Liver (tissue), 3 donors: ENCODE measurements around the gene HS6ST3.

ENCODE experiments used
- FOXA1 ChIP-seq: IDR thresholded peaks from 2 replicates; pipeline ENCODE4 v1.6.1; 2016; ENCODE audit warnings: antibody characterized with exemption
- GABPA ChIP-seq, 2 donors: IDR thresholded peaks in 1 of 2; conservative IDR thresholded peaks in 1 of 2; 2 replicates each; pipeline ENCODE4 v1.6.1; 2016; ENCODE audit warnings: antibody characterized with exemption in 2 of 2, mild to moderate bottlenecking in 1 of 2, moderate library complexity in 1 of 2
- JUND ChIP-seq, 2 donors: IDR thresholded peaks; 2 replicates each; pipeline ENCODE4 v1.6.1; 2016; ENCODE audit warnings: antibody characterized with exemption in 2 of 2
- RAD21 ChIP-seq, 2 donors: IDR thresholded peaks; 2 replicates each; pipeline ENCODE4 v1.6.1; 2016; ENCODE audit warnings: antibody characterized with exemption in 2 of 2, mild to moderate bottlenecking in 2 of 2
- TAF1 ChIP-seq: conservative IDR thresholded peaks from 2 replicates; pipeline ENCODE4 v1.6.1; 2016; ENCODE audit warnings: antibody characterized with exemption, mild to moderate bottlenecking
- TF ChIP-seq, protein P1 (sequence below): fragments of 150-350 bp; IDR thresholded peaks from 2 replicates; pipeline ENCODE4 v1.5.1; 2017; ENCODE audit warnings: improper control_type of control experiment, low read depth, low read length; ENCODE audit not compliant: missing input control
- TF ChIP-seq, protein P2 (sequence below): IDR thresholded peaks from 2 replicates; pipeline ENCODE4 v1.6.1; 2016; ENCODE audit warnings: antibody characterized with exemption
- TF ChIP-seq, protein P3 (sequence below): IDR thresholded peaks from 2 replicates; pipeline ENCODE4 v1.6.1; 2016; ENCODE audit warnings: antibody characterized with exemption, mild to moderate bottlenecking
- donor health status: healthy.
- donor health status: healthy.

DNA sequence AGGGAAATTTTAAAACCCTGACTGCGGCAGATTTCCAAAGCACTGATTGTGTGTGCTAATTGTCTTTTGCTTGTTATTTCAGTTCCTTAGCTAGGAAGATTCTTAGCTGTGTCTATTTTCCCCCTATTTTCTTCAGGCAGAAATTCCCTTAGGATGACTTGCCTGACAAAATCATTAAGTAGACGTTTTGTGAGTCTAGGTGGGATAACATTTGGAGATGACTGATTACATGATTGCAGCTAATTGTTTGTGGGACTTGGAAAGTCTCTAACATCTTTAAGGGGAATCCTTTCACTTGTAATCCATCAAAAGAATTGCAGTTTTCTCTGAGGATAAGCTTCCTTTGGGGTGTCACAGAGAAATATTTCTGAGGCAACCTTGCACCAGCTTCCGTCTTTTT, 676.4 kb downstream of the HS6ST3 start:
- TF ChIP-seq, protein P1, sequence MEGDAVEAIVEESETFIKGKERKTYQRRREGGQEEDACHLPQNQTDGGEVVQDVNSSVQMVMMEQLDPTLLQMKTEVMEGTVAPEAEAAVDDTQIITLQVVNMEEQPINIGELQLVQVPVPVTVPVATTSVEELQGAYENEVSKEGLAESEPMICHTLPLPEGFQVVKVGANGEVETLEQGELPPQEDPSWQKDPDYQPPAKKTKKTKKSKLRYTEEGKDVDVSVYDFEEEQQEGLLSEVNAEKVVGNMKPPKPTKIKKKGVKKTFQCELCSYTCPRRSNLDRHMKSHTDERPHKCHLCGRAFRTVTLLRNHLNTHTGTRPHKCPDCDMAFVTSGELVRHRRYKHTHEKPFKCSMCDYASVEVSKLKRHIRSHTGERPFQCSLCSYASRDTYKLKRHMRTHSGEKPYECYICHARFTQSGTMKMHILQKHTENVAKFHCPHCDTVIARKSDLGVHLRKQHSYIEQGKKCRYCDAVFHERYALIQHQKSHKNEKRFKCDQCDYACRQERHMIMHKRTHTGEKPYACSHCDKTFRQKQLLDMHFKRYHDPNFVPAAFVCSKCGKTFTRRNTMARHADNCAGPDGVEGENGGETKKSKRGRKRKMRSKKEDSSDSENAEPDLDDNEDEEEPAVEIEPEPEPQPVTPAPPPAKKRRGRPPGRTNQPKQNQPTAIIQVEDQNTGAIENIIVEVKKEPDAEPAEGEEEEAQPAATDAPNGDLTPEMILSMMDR, result no peak
- TF ChIP-seq, protein P2, sequence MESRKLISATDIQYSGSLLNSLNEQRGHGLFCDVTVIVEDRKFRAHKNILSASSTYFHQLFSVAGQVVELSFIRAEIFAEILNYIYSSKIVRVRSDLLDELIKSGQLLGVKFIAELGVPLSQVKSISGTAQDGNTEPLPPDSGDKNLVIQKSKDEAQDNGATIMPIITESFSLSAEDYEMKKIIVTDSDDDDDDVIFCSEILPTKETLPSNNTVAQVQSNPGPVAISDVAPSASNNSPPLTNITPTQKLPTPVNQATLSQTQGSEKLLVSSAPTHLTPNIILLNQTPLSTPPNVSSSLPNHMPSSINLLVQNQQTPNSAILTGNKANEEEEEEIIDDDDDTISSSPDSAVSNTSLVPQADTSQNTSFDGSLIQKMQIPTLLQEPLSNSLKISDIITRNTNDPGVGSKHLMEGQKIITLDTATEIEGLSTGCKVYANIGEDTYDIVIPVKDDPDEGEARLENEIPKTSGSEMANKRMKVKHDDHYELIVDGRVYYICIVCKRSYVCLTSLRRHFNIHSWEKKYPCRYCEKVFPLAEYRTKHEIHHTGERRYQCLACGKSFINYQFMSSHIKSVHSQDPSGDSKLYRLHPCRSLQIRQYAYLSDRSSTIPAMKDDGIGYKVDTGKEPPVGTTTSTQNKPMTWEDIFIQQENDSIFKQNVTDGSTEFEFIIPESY, result no peak
- no peak for TF ChIP-seq TAF1
- no peak for TF ChIP-seq RAD21 (IDR thresholded peaks at IDR 0.05)
- no peak for TF ChIP-seq GABPA (IDR thresholded peaks at IDR 0.05 in 1 of 2, conservative IDR thresholded peaks at IDR 0.05 in 1 of 2)
- TF ChIP-seq FOXA1, result no peak
- no peak for TF ChIP-seq JUND (IDR thresholded peaks at IDR 0.05)
- TF ChIP-seq, protein P3, sequence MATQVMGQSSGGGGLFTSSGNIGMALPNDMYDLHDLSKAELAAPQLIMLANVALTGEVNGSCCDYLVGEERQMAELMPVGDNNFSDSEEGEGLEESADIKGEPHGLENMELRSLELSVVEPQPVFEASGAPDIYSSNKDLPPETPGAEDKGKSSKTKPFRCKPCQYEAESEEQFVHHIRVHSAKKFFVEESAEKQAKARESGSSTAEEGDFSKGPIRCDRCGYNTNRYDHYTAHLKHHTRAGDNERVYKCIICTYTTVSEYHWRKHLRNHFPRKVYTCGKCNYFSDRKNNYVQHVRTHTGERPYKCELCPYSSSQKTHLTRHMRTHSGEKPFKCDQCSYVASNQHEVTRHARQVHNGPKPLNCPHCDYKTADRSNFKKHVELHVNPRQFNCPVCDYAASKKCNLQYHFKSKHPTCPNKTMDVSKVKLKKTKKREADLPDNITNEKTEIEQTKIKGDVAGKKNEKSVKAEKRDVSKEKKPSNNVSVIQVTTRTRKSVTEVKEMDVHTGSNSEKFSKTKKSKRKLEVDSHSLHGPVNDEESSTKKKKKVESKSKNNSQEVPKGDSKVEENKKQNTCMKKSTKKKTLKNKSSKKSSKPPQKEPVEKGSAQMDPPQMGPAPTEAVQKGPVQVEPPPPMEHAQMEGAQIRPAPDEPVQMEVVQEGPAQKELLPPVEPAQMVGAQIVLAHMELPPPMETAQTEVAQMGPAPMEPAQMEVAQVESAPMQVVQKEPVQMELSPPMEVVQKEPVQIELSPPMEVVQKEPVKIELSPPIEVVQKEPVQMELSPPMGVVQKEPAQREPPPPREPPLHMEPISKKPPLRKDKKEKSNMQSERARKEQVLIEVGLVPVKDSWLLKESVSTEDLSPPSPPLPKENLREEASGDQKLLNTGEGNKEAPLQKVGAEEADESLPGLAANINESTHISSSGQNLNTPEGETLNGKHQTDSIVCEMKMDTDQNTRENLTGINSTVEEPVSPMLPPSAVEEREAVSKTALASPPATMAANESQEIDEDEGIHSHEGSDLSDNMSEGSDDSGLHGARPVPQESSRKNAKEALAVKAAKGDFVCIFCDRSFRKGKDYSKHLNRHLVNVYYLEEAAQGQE, result no peak
